DMS153 (cell line): ENCODE data around the gene PTPRT.

Experiments
- DNase-seq: peaks from one replicate; lab custom pipeline; 2025; lab: John Stamatoyannopoulos, UW

Gene PTPRT

GRCh38 chr20:43119720-43120119 is 70.0 kb downstream of the PTPRT start:
- no peak for DNase-seq

DNA sequence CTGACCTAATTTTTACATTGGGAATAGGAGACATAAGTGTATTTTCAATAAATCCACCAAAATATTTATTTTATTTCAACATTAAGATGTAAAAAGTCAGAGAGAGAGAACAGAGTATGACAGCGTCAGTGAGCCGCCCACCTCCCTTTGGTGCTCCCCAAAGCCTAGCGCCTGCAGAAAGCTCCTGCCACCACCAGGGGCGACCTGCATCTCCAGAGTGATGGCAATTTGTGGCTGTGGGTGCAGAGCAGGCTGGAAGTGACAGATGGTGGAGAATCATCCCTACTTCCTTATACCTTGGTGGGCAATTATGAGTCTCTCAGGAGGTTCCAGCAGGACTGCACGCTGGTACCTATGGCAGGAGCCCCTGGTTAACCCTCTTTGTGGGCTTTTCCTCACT is 87.3 kb downstream of the PTPRT start:
- DNase-seq = no peak

DNA sequence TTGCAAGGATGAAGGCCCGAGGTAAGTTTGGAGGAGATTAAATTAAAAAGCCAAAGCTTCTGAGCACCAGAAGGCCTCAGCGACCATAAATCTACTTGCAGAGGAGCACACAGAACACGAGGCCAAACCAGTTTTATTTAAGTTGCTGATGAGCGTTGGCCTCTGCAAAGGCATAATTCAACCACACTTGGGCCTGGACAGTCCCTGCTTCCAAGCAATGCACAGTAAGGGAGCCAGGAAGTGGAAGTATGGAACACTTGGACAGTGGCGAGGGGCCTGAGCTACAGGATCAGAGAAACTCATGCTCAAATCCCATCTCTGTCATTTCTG is 92.8 kb downstream of the PTPRT start:
- no peak for DNase-seq

GRCh38 chr20:43096126-43096930 is 93.4 kb downstream of the PTPRT start:
- DNase-seq = no peak

- no peak for DNase-seq
These were observed 94.7 kb downstream of the PTPRT start for GRCh38 chr20:43095034-43095433.

DNA sequence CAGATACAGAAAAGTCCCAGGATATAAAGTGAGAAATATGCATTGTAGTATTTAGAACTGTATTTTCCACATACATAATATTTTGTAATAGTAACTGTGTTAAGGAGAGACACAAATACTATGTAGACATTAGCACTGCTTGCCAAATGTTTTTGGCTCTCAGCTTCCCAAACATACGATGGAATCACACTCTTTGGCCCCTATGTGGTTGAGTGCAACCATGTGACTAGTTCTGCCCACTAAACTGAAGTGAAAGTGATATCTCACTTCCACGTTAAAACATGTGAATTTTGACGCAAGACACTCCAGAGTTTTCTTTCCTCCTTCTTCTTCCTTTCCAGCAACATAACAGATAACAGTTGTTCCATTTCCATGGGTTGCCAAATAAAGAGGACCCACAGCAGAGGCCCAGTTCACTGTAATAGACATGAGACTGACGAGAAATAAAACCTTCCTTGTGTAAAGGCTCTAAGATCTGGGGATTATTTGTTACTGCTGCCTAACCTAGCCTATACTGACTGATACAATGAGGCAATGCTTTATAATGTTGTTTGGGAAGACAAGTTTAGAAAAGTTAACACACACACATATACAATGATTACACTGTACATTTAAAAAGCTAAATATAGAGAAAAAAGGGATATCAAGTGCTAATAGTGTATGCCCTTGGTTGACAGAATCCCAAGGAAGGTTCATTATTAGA is 97.2 kb downstream of the PTPRT start:
- no peak for DNase-seq

DNA sequence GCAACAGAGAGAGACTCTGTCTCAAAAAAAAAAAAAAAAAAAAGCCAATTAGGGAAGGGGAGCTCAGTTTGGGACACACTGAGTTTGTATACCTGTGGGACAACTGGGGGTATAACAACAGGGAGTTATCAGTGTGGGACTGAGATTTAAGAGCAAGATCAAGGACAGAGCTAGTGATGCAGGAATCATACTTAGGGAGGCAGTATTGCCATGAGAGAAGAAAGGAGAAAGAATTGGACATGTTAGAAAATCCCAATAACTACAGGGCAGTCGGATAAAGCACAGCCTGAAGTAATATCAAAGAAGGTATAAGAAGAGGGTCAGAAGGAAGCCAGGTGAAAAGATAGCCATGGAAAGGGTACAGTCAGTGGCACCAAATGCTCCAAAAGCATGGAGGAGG is 121.2 kb downstream of the PTPRT start:
- no peak for DNase-seq

GRCh38 chr20:43066125-43066524 is 123.6 kb downstream of the PTPRT start:
- DNase-seq = no peak

- DNase-seq = no peak
These were observed 124.4 kb downstream of the PTPRT start for GRCh38 chr20:43065299-43065698.

- DNase-seq = no peak
These were observed 131.6 kb downstream of the PTPRT start for GRCh38 chr20:43058077-43058476.

DNA sequence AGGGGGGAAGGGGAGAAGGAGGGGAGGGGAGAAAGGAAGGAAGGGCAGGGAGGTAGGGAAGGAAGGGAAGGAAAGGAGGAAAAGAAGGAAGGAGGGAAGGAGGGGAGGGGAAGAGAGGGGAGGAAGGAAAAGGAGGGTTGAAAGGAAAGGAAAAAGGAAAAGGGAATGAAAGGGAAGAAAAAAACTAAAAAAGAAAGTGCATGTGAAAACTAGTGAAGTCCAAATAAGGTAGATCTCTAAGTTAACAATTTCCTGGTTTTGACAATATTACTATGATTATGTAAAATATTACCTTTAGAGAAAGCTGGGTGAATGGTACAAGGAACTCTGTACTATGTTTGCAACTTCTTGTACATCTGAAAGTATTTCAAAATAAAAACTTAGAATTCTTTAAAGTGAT is 132.4 kb downstream of the PTPRT start:
- no peak for DNase-seq

DNA sequence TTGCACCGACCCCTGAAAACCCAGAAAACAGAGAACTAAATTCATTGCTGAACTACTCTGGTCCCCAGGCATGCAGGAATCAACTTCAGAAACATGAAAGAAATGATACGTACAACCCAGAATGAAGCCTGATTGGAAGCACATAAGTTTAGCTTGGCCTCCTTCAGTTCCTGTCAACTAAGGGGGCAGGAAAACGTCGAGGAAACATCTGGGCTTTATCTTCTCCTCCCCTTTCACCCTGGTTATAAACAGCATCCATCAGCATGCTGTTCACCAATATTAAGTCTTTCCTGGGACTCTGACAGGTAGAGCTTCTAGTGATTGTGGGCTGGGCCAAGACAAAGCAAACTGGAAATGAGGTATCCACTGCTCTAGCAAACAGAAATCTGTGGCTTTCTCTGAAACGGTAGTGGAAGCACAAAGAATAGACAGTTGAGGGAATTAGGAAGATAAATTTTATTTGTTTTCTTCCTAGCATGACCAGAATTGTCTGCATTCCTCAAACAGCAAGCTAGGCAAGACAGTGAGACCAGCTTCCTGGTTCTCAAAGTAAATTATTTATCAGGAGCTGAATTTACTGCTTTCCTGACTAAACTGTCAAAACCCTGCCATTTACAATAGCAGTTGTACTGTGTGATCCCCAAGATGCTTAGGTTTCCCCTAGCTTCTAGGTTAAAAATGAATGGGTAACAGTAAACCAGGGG is 134.4 kb downstream of the PTPRT start:
- DNase-seq = no peak

DNA sequence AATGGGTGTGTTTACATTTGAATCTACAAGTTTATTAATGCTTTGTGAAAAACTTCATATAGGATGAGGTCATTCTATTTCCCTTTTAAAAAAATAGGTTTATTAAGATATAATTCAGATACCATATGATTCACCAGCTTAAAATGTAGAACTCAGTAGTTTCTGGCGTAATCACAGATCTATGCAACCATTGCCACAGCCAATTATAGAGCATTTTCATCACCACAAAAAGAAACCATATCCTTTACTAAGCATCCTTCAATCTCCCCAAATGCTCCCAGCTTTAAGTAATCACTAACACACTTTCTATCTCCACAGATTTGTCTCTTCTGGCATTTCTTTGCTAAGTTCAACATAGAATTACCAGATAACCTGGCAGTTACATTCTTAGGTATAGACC is 137.2 kb downstream of the PTPRT start:
- no peak for DNase-seq

DNA sequence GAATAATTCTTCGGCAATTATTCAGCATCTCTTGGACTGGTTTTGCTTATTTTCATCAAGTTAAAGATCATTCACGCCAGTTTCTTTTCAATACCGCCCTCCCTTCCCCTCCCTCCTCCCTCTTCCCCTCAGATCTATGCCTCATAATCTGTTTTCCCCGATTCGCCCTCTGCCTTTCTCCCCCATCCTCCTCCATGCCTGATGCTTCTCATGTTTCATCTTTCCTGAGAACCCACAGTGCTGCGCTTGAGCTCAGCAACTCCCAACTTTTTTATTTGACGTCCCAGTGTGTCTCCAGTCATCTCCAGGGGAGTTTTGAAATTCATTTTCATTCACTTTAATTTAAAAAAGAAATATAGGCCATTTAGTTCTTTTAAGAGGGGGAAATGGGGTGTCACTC is 142.7 kb downstream of the PTPRT start:
- DNase-seq = no peak

DNA sequence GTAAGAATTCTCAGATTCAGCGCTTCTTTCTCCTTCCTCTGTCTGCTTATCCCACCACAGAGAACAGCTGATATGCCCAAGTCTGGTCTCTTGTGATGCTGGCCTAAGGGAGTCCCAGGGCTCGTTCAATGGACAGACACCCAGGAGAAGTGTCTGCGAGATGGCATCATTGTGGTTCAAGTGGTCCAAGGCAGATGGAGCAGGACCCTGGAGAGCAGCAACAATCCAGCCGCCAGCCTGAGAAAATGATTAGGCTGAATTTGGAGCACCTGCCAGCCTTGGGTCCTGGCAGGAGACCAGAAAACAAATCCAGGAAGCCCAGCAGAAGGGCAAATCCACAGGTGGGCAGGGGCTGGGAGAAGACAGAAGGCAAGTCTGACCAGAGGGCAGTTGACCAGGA is 145.8 kb downstream of the PTPRT start:
- no peak for DNase-seq

DNA sequence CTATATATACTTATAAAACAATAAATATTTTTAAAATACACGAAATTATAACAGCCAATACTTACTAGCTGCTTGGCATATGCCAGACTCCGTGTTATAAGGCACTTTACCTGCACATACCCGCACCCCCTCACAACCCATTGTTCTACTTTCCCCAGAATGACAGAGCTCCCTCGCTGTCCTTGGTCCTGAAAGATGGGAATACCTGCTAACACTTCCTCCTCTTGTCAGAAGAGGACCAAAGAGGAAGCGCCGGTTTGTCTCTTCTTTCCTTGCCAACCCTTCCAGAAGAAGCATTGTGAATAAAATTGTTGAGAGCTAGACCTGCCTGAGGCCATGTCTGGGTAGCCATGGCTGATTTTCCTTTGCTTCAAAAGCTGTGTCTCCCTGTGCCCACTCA is 149.3 kb downstream of the PTPRT start:
- no peak for DNase-seq

DNA sequence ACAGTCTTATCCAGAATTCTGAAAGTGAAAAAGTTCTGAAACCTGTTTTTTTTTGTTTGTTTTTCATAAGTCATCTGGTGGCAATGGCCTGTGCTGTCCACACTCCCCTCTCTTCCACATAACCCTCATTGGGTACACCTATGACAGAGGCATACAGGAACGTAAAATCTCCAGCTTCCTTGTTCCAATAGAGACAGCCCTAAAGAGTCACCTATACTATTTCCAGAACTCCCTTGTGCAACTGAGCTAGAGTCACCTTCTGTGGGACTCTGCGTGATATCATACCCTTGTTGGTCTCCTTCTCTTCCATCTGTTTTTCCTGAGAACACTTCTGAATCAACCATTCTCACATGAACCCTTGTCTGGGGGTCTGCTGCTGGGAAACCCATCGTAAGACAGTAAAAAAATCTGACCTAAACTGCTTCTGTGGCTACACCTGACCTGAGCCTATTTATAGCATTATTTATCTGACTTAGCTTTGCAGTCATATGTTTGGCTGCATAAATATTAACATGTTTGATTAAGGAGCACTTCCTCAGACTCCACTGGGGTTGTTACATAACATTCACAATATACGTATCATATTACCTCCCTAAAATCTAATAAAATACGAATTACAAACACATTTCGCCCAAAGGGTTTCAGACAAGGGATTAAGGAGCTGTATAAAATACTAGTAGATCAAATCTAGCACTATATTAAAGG is 151.9 kb downstream of the PTPRT start:
- DNase-seq = no peak

GRCh38 chr20:43034981-43035724 is 154.6 kb downstream of the PTPRT start:
- DNase-seq = no peak

DNA sequence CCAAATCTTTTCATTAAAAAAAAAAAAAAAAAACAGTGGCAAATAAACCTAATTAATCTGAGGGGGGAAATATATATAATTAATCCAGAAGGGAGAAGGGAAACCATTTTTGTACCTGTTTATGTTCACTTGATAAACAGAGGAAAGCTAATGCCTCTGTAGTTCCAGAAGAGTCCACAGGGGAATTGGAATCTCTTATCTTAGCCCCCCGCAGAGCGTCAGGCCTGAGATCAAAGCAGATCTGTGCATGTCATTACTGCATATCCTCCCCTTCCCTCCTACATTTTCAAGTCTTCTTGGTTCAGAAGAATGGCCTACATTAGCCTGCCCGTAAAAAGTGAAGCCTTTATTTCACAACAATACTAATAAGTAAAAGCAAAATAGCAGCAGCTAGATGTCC is 157.2 kb downstream of the PTPRT start:
- DNase-seq = no peak

GRCh38 chr20:43029176-43029575 is 160.5 kb downstream of the PTPRT start:
- no peak for DNase-seq

DNA sequence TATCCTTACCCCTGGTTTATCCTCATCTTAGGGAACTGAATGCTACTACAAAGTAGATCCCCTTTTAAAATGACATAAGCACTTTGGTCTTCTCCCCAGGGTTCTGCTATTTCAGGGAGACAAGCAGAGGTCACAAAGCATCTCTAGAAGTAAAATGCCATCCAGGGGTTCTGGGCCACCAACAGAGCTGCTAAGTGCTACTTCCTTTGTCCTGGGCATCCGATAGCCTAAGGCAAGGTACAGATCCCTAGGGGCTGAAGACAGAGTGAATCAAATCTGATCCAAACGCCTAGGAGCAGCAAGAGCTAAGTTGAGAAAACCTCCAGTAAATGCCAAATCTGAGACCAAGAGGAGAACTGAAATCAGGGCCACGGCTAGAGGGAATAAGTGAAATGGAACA is 161.2 kb downstream of the PTPRT start:
- DNase-seq = no peak

DNA sequence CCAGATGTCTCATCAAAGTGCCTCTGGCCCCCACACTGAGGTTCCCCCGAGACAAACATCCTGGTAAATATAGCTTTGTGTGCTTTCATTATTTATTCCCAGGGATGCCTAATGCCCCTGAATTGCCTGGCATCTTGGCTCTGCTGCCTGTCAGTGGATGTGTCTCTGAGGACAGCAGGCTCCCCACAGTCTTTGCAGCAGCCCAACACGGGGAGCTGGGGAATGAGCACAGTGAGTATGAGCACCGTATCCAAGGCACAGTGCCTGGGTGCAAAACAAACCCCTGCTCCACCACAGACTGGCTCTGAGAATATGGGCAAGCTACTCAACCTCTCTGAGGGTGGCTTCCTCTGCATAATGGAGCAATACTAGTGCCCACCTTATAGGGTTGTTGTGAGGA is 165.9 kb downstream of the PTPRT start:
- no peak for DNase-seq
